ENCODE data around the gene DHRSX.
"Not testable (repeated sequence)": the region's sequence is repeated elsewhere in the genome, so short reads cannot be mapped to it uniquely, and the experiment has no call there.

The DHRSX gene

DNA sequence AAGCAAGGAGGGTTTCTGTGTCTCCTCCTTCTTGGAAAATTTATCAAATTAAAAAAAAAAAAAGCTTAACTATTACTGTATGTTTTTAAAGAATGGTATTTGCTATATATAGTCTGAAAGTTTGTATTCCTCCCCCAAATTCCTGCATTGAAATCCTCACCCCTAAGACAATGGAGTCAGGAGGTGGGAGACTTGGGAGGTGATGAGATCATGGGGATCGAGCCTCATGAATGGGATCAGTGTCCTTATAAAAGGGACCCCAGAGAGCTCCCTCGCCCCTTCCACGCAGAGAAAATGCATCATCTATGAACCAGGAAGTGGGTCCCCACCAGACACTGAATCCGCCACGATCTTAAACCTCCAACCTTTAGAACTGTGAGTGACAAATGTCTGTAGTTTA is 50.1 kb downstream of the DHRSX start:
- DNase-seq, result no peak

DNA sequence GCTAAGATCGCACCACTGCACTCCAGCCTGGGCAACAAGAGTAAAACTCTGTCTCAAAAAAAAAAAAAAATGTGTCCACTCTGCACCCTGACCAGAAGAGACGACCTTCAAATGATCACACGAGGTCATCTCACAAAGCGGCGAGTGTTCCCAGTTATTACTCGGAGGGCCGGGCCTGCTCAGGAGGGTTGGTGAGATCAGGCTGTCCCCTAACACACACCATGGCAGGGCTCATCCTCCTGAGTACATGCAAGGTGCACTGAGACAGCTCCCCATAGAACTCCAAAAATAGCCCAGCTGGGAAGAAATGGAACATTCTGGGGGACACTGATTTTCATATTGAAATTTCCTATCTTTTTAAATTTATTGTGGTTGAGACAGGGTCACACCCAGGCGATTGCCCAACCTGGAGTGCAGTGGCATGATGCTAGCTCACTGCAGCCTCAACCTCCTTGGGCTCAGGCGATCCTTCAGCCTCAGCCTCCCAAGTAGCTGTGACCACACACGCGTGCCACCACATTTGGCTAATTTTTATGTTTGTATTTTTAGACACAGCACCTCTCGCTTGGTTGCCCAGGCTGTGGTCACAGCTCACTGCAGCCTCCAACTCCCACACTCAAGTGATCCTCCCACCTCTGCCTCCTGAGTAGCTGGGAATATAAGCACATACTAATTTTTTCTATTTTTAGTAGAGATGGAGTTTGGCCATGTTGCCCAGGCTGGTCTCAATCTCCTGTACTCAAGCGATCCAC is 51.5 kb downstream of the DHRSX start:
- no peak for DNase-seq

DNA sequence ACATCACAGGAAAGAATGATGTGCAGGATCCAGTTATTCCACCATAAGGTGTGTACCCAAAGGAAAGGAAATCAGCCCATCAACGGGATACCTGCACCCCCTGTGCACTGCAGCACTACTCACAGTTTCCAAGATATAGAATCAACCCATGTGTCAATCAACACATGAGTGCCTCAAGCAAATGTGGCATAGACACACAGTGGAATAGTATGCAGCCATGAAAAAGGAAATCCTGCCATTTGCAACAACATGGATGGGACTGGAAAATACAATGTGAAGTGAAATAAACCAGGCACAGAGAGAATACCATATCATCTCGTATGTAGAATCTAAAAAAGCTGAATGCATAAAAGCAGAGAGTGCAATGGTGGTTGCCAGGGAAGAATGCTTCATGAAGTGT is 53.3 kb downstream of the DHRSX start:
- DNase-seq, result no peak

DNA sequence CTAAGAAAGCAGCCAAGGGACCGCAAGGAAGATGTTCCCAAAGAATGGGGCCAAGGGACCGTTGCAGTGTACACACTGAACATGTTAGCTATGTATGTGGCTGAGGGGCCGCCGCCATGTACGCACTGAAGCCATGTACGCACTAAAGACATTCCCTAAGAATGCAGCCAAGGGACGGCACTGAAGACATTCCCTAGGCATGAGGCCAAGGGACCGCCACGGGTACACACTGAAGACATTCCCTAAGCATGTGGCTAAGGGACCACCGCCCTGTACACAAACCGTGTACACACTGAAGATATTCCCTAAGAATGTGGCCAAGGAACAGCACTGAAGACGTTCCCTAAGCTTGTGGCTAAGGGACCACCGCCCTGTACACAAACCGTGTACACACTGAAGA is 54.0 kb downstream of the DHRSX start:
- DNase-seq, result no peak

- no peak for DNase-seq
These were observed 54.8 kb downstream of the DHRSX start for GRCh38 chrX:2445662-2446623.

- no peak for DNase-seq
These were observed 58.1 kb downstream of the DHRSX start for GRCh38 chrX:2442694-2443093.

- DNase-seq, result no peak
These were observed 59.3 kb downstream of the DHRSX start for GRCh38 chrX:2441466-2441865.

- DNase-seq, result no peak
These were observed 61.2 kb downstream of the DHRSX start for GRCh38 chrX:2439613-2440012.

DNA sequence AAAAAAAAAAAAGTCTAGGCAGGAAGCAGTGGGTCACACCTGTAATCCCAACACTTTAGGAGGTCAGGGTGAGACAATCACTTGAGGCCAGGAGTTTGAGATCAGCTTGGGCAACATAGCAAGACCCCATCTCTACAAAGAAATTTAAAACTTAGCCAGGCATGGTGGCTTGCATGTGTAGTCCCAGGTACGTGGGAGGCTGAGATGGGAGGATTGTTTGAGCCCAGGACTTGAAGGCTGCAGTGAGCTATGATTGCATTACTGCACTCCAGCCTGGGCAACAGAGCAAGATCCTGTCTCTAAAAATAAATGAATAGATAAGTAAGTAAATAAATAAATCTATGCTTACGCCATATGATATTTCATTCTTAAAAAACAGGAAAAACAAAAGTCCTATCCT is 65.3 kb downstream of the DHRSX start:
- DNase-seq, result no peak

DNA sequence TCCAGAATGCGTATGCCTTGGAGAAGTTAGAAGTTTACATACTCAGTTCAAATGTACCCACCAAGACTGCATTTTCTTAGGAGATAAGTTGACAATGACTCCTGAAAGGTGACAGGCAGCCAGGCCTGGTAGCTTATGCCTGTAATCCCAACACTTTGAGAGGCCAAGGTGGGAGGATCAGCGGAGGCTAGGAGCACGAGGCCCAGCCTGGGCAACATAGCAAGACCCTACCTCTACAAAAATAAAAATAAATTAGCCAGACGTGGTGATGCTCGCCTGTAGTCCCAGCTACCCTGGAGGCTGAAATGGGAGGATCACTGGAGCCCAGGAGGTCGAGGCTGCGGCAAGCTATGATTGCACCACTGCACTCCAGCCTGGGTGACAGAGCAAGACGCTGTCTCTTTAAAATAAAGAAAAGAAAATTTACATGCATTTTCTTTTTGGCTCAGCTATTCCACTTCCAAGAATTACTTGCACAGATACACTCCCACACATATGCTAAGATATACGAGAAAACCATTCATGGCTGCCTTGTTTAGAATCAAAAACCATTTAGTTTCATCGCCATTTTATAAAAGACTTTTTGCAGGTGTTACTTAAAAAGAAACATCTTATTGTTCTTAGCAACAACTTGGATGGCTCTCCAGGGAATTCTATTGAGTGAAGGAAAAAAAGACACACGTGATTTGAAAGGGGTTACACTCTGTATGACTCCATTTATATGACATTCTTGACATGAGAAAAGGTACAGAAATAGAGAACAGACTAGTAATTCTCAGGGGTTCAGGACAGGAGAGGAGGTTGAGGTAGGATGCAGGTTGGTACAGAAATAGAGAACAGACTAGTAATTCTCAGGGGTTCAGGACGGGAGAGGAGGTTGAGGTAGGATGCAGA is 66.3 kb downstream of the DHRSX start:
- DNase-seq, result no peak

DNA sequence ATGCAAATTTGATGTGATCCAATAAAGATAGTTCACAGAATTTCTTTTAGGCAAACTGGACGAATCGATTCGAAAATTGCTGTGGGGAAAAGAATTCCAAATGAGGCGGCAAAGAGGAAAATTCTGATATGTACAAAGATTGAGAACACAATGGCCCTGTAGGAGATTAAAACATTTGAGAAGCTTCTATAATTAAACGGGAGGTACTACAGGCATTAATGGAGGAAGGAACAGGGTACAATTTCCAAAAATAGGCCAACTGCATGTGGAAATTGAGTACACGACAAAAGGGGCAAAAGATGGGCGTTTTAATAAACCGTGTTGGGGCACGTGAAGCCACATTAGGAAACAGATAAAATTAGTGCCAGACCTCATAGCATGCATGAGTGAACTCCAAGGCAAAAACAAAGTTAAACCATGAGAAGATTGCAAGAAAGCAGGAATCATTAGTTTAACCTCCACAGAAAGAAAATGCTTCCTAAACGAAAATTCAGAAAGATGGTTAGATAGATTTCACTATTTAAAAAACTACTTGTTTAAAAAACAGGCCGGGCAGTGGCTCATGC is 68.4 kb downstream of the DHRSX start:
- DNase-seq, result no peak

DNA sequence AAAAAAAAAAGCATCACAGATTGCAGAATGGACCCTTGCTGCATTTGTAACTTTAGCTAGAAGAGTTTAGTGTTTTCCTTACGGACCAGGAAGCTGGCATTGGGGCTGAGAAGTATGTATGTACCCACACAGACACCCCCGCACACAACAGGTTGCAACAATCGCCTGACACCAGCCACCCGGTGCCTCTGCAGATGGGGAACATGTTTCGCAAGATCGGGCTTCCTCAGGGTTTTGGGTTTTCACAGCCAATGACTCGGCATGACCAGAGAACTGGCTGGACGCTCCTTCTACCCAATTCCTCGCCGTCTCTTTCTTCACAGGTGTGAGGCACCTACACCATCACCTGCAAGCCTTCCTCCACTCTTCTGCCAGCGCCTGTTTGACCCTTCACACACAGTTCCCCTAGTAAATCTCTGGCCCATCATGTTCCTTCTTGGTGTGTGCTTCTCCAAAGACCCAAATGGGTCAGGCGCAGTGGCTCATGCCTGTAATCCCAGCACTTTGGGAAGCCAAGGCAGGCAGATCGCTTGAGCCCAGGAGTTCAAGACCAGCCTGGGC is 70.4 kb downstream of the DHRSX start:
- DNase-seq, result no peak

GRCh38 chrX:2427737-2428136 is 73.0 kb downstream of the DHRSX start:
- DNase-seq, result no peak

DNA sequence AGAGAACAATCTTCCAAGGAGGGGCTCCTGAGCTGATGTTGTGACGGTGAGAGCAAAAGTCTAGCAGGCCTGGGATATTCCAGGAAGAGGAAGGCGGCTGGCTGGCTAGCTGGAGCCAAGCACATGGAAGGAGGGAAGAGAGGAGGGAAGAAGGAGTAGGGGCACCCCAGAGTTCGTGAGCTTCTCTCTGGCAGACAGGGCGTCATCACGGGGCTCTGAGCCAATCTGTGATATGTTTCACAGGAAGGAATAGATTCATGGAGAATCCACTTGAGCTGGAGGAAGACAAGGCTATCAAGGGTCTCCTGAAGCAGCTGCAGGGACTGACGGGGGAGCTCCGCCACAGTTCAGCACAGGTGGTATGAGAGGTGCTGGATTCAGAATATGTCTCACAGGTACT is 73.6 kb downstream of the DHRSX start:
- no peak for DNase-seq

GRCh38 chrX:2426289-2426882 is 74.4 kb downstream of the DHRSX start:
- no peak for DNase-seq

DNA sequence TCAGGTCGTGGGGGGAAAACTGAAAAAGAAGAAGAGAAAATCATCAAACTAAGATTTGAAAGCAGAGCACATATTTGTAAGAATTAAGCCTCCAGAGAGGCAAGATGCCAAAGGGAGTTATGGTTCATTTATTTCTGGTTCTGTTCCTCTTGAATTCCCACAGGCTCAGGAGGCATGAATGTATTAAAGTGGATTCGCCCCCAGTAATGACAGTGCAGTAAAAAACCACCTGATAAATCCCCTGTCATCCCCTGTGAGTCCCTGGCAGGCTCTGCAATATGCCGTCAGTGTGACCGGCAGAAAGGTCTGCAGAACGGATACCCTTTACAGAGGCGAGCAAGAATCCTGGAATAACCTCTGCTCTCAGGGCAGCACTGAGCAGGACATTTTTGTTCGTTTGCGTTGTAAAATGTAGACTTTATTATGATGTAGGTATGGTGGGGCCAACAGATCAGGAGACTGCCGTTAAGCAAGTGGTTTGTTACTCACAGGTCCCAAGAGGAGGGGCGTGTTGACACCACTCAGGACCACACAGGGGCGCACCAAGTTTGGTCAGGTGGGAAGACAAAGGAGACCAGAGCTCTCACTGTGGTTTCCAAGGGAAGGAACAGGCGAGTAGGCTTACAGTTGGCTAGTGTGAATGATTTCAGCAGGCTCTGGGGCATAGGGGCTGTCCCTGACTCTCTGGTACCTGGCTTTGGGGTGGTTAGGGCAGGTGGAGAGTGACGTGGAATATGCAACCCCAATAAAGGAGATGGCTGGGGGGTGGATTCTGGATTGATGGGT is 75.3 kb downstream of the DHRSX start:
- DNase-seq, result no peak

GRCh38 chrX:2424317-2424716 is 76.5 kb downstream of the DHRSX start:
- DNase-seq, result no peak

DNA sequence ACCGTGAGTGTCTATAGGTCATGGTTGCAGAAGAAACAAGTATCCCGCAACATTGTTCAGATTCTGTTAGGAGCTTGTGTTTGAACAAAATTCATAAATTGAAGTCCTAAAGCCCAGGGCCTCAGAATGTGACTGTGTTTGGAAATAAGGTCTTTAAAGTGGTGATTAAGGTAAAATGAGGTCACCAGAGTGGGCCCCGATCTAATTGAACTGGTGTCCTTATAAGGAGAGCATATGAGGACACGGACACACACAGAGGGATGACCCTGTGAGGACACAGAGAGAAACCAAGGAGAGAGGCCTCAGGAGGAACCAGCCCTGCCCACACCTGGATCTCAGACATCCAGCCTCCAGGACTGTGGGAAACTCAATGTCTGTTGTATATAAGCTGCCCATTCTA is 76.9 kb downstream of the DHRSX start:
- no peak for DNase-seq

DNA sequence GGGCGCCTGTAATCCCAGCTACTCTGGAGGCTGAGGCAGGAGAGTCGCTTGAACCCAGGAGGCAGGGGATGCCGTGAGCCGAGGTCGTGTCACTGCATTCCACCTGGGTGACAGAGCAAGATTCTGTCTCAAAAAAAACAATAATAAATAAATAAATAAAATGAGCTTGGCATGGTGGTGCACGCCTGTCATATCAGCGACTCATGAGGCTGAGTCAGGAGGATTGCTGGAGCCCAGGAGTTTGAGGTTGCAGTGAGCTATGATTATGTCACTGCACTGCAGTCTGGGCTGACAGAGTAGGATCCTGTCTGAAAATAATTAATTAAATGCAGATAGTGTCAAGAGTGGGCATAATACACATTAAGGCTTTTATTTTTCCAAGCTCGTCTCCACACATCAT is 77.5 kb downstream of the DHRSX start:
- DNase-seq, result no peak

DNA sequence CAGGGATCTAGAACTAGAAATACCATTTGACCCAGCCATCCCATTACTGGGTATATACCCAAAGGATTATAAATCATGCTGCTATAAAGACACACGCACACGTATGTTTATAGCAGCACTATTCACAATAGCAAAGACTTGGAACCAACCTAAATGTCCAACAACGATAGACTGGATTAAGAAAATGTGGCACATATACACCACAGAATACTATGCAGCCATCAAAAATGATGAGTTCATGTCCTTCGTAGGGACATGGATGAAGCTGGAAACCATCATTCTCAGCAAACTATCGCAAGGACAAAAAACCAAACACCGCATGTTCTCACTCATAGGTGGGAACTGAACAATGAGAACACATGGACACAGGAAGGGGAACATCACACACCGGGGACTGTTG is 81.4 kb downstream of the DHRSX start:
- not testable (repeated sequence) for DNase-seq

GRCh38 chrX:2418000-2418399 is 82.8 kb downstream of the DHRSX start:
- DNase-seq, result no peak
